Cardiac muscle cell (in vitro differentiated cells and primary cell): ENCODE measurements around the gene ZNF281. TPM values are rescaled to one million over a fixed set of nuclear protein-coding genes. Genes with fewer than 3 reads are reported as not detected.
"Not testable (repeated sequence)": the region's sequence is repeated elsewhere in the genome, so short reads cannot be mapped to it uniquely, and the experiment has no call there.

ENCODE experiments used
- DNase-seq, 2 donors: peaks; one replicate each; pipeline versions ENCODE4 v3.0.0 to v3.0.0-alpha.2; 2010 to 2017; ENCODE audit warnings: low read depth in 1 of 2, low spot score in 1 of 2
- H3K27ac ChIP-seq: fragments of 200-600 bp; sonication (generic); 2 replicates; pipeline ENCODE4 v1.5.1; 2016
- H3K27me3 ChIP-seq: fragments of 200-600 bp; sonication (generic); 2 replicates; pipeline ENCODE4 v1.6.0; 2016; ENCODE audit warnings: control low read depth
- H3K36me3 ChIP-seq: fragments of 200-600 bp; sonication (generic); 2 replicates; pipeline ENCODE4 v1.5.1; 2016; ENCODE audit warnings: control low read depth
- H3K4me1 ChIP-seq: fragments of 200-600 bp; sonication (generic); 2 replicates; pipeline ENCODE4 v1.8.1; 2017; ENCODE audit warnings: low read depth, mild to moderate bottlenecking, mixed run types
- H3K4me3 ChIP-seq: fragments of 200-600 bp; sonication (generic); 2 replicates; pipeline ENCODE4 v1.5.1; 2016; ENCODE audit warnings: mild to moderate bottlenecking
- H3K9me3 ChIP-seq: fragments of 200-600 bp; sonication (generic); 2 replicates; pipeline ENCODE4 v1.5.1; 2017; ENCODE audit warnings: low read depth, mild to moderate bottlenecking, control low read depth
- CTCF ChIP-seq: IDR thresholded peaks from 2 replicates; pipeline ENCODE4 v1.5.1; 2012; ENCODE audit warnings: low read depth, mild to moderate bottlenecking, low read length
- polyA plus RNA-seq: library from polyadenylated mRNA; unstranded; fragments of >200 nt; fragmentation: Nextera tagmentation; extraction: Ambion mirVana; gene quantifications from 2 replicates; pipeline ENCODE4 v1.2.1, GENCODE V29; 2016
- total RNA-seq: library from RNA; depleted of rRNA; stranded (reverse); fragments of >200 nt; gene quantifications from 2 replicates; pipeline ENCODE4 v1.2.3, GENCODE V29; 2016

Gene ZNF281
- total and polyA plus RNA-seq, 2 experiments from 2014 or later: 19.8 to 20.4 TPM

GRCh38 chr1:200362421-200362820 lies 47.4 kb downstream of the ZNF281 start:
- no peaks in the 10 kb centered on the region for H3K27me3 ChIP-seq
- no peaks in the 10 kb centered on the region for H3K36me3 ChIP-seq
- no peak for DNase-seq
- no peak for TF ChIP-seq CTCF
- no peak overlapping the region for H3K27ac ChIP-seq
- no peak overlapping the region for H3K4me3 ChIP-seq
- no peaks in the 10 kb centered on the region for H3K9me3 ChIP-seq
- H3K4me1 ChIP-seq: no peaks in the 10 kb centered on the region

GRCh38 chr1:200359610-200360163 lies 50.1 kb downstream of the ZNF281 start:
- Histone ChIP-seq H3K4me3 (no peak overlapping the region), H3K27ac (no peak overlapping the region), H3K9me3 (no peaks in the 10 kb centered on the region), H3K36me3 (no peaks in the 10 kb centered on the region), H3K27me3 (no peaks in the 10 kb centered on the region), H3K4me1 (no peaks in the 10 kb centered on the region)
- peak in 1 of 2 donors; percentile 46 for DNase-seq
- no peak for TF ChIP-seq CTCF

GRCh38 chr1:200357925-200358324 lies 51.9 kb downstream of the ZNF281 start:
- H3K36me3 ChIP-seq, H3K4me1 ChIP-seq, H3K27me3 ChIP-seq, H3K27ac ChIP-seq, H3K9me3 ChIP-seq, DNase-seq, H3K4me3 ChIP-seq: not testable (repeated sequence)

- H3K27me3 ChIP-seq: no peaks in the 10 kb centered on the region
- no peak overlapping the region for H3K4me3 ChIP-seq
- no peaks in the 10 kb centered on the region for H3K4me1 ChIP-seq
- TF ChIP-seq CTCF: no peak
- no peaks in the 10 kb centered on the region for H3K9me3 ChIP-seq
- H3K27ac ChIP-seq: no peak overlapping the region
- DNase-seq: no peak
- no peaks in the 10 kb centered on the region for H3K36me3 ChIP-seq
Observed at GRCh38 chr1:200355801-200356200, 54.0 kb downstream of the ZNF281 start.

Other genes starting within 250 kb of the ZNF281 start
- 1.3 and 14.2 TPM in 2 replicates for gene KIF14, start 210.7 kb upstream of the ZNF281 start, total RNA-seq
- gene KIF14, start 210.7 kb upstream of the ZNF281 start, polyA plus RNA-seq: 1.7 and 10.2 TPM in 2 replicates